ENCODE results near the gene LTBP1.

Gene LTBP1

GRCh38 chr2:33412920-33413319 is 466.2 kb downstream of the LTBP1 start:
- H3K4me3 ChIP-seq (ENCODE audit: low read depth, low read length): no peak overlapping the region
- peak; percentile 58 for TF ChIP-seq CTCF (IDR thresholded peaks at IDR 0.05; ENCODE audit: low read depth, low read length, missing control alignments)
- DNase-seq (ENCODE audit: low read depth): peak; percentile 38
- in situ Hi-C loops (cut with HindIII; ENCODE audit: low sequenced_read_pairs): loop anchor here (5.0 kb wide), 1 partner anchor 54 kb away; no protein-coding TSS in a partner anchor

GRCh38 chr2:33419581-33420200 is 472.9 kb downstream of the LTBP1 start:
- no peak overlapping the region for H3K4me3 ChIP-seq (ENCODE audit: low read depth, low read length)
- TF ChIP-seq CTCF (IDR thresholded peaks at IDR 0.05; ENCODE audit: low read depth, low read length, missing control alignments): no peak
- DNase-seq (ENCODE audit: low read depth): no peak
- in situ Hi-C loops (cut with HindIII; ENCODE audit: low sequenced_read_pairs): no loop called here

DNA sequence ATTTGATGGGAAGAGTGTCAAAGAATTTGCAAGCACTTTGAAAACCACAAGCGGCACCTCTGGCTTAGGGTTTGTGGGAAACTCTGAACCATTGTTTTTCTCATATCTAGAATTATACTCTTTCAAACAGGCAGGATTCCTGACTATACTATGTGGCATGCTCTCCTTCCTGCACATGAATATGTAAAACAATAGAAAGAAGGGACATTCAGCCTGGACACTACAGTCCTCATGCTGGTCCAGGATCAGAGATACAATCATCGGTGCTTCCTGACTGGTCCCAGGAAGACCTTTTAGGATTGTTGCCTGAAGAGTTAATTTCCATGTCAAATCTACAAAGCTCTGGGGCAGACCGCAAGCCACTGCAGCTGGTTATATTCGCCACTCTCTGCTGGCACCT is 474.0 kb downstream of the LTBP1 start:
- no peak overlapping the region for H3K4me3 ChIP-seq (ENCODE audit: low read depth, low read length)
- TF ChIP-seq CTCF (IDR thresholded peaks at IDR 0.05; ENCODE audit: low read depth, low read length, missing control alignments): no peak
- in situ Hi-C loops (cut with HindIII; ENCODE audit: low sequenced_read_pairs): no loop called here
- peak; percentile 31 for DNase-seq (ENCODE audit: low read depth)

- no peak for TF ChIP-seq CTCF (IDR thresholded peaks at IDR 0.05; ENCODE audit: low read depth, low read length, missing control alignments)
- in situ Hi-C loops (cut with HindIII; ENCODE audit: low sequenced_read_pairs): no loop called here
- H3K4me3 ChIP-seq (ENCODE audit: low read depth, low read length): no peak overlapping the region
- no peak for DNase-seq (ENCODE audit: low read depth)
Observed at GRCh38 chr2:33421820-33422219, 475.1 kb downstream of the LTBP1 start.

DNA sequence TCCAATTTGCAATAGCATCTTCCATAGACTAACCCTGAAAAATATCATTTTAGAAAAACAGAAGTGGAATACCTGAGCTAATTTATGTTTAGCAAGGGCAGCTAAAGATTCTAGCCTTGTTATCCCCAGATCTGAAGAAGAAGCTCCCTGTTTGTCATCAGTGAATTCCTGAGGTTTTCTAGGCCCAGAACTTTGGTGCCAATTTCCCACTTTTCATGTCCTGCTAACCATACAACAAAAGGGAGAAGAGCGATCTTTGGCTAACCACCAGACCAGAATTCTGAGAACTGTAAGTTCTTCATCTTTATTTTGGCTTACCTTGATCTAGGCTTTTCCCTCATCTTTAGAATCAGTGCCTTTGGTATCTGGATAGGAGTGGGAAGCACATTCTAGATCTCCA is 478.4 kb downstream of the LTBP1 start:
- in situ Hi-C loops (cut with HindIII; ENCODE audit: low sequenced_read_pairs): no loop called here
- no peak overlapping the region for H3K4me3 ChIP-seq (ENCODE audit: low read depth, low read length)
- TF ChIP-seq CTCF (IDR thresholded peaks at IDR 0.05; ENCODE audit: low read depth, low read length, missing control alignments): no peak
- no peak for DNase-seq (ENCODE audit: low read depth)

DNA sequence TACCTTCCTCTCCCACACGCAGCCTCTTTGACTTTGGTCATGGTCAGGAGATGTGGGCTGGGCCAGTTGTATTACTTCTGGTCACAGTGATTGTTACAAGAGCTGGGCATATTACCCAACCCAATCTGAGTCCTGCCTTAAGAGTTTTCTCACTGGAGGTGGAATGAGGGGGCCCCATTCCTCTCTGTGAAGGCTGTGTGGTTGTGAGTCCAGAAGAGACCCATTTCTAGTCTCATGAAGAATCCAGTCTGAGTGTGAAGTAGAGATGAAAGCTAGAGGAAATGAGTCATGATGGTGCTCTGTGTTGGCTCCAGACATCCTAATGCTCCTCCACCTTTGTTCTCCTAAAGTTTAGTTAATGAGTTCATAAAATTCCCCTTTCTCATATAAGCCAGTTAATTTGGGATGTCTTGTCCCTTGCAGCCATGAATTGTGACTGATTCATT is 478.9 kb downstream of the LTBP1 start:
- TF ChIP-seq CTCF (IDR thresholded peaks at IDR 0.05; ENCODE audit: low read depth, low read length, missing control alignments): no peak
- no peak for DNase-seq (ENCODE audit: low read depth)

More for the DNA sequence above, 478.9 kb downstream of the LTBP1 start:
- in situ Hi-C loops (cut with HindIII; ENCODE audit: low sequenced_read_pairs): no loop called here
- H3K4me3 ChIP-seq (ENCODE audit: low read depth, low read length): no peak overlapping the region

Measured in astrocyte of the cerebellum (primary cell).